Measurements from ENCODE around the gene FANK1. TPM values are rescaled to one million over a fixed set of nuclear protein-coding genes. Genes with fewer than 3 reads are reported as not detected.

Gene FANK1
- total RNA-seq, 1 donor from 2014 or later = 11.0 TPM

GRCh38 chr10:125976960-125977605 is 80.7 kb downstream of the FANK1 start:
- Mint-ChIP-seq H3K27ac (no peak overlapping the region), H3K4me1 (no peaks in the 10 kb centered on the region), H3K4me3 (no peak overlapping the region), H3K27me3 (ENCODE audit: low read depth) (no peaks in the 10 kb centered on the region), H3K9me3 (peaks cover 12% of the 10 kb centered on the region), H3K36me3 (no peaks in the 10 kb centered on the region)
- TF ChIP-seq CTCF (IDR thresholded peaks at IDR 0.05; ENCODE audit: unreplicated experiment) = no peak
- DNase-seq (ENCODE audit: low spot score in 2 of 2, unreplicated experiment in 2 of 2) = no peak

- H3K4me3 Mint-ChIP-seq = no peak overlapping the region
Measured at GRCh38 chr10:125979976-125980375, 83.6 kb downstream of the FANK1 start.

GRCh38 chr10:125980521-125981035 is 84.2 kb downstream of the FANK1 start:
- H3K9me3 Mint-ChIP-seq = peaks cover 7% of the 10 kb centered on the region
- no peak for DNase-seq (ENCODE audit: low spot score in 2 of 2, unreplicated experiment in 2 of 2)
- TF ChIP-seq CTCF (IDR thresholded peaks at IDR 0.05; ENCODE audit: unreplicated experiment) = no peak
- H3K4me3 Mint-ChIP-seq = no peak overlapping the region
- no peaks in the 10 kb centered on the region for H3K36me3 Mint-ChIP-seq
- H3K4me1 Mint-ChIP-seq = peaks cover 12% of the 10 kb centered on the region
- no peaks in the 10 kb centered on the region for H3K27me3 Mint-ChIP-seq (ENCODE audit: low read depth)
- no peak overlapping the region for H3K27ac Mint-ChIP-seq

More at GRCh38 chr10:125979976-125980375, 83.6 kb downstream of the FANK1 start:
- no peak for TF ChIP-seq CTCF (IDR thresholded peaks at IDR 0.05; ENCODE audit: unreplicated experiment)
- Mint-ChIP-seq H3K27ac (no peak overlapping the region), H3K36me3 (no peaks in the 10 kb centered on the region), H3K27me3 (ENCODE audit: low read depth) (no peaks in the 10 kb centered on the region), H3K9me3 (peaks cover 9% of the 10 kb centered on the region), H3K4me1 (peaks cover 12% of the 10 kb centered on the region)
- no peak for DNase-seq (ENCODE audit: low spot score in 2 of 2, unreplicated experiment in 2 of 2)

GRCh38 chr10:125982260-125982948 is 86.0 kb downstream of the FANK1 start:
- no peak overlapping the region for H3K27ac Mint-ChIP-seq
- H3K4me1 Mint-ChIP-seq = peaks cover 12% of the 10 kb centered on the region
- H3K27me3 Mint-ChIP-seq (ENCODE audit: low read depth) = no peaks in the 10 kb centered on the region
- H3K4me3 Mint-ChIP-seq = no peak overlapping the region
- DNase-seq (ENCODE audit: low spot score in 2 of 2, unreplicated experiment in 2 of 2) = no peak
- no peaks in the 10 kb centered on the region for H3K9me3 Mint-ChIP-seq
- no peaks in the 10 kb centered on the region for H3K36me3 Mint-ChIP-seq
- peak; percentile 81 for TF ChIP-seq CTCF (IDR thresholded peaks at IDR 0.05; ENCODE audit: unreplicated experiment)

- Mint-ChIP-seq H3K4me1 (peaks cover 12% of the 10 kb centered on the region), H3K9me3 (no peaks in the 10 kb centered on the region), H3K27me3 (ENCODE audit: low read depth) (no peaks in the 10 kb centered on the region), H3K36me3 (no peaks in the 10 kb centered on the region), H3K27ac (no peak overlapping the region), H3K4me3 (no peak overlapping the region)
- no peak for TF ChIP-seq CTCF (IDR thresholded peaks at IDR 0.05; ENCODE audit: unreplicated experiment)
- DNase-seq (ENCODE audit: low spot score in 2 of 2, unreplicated experiment in 2 of 2) = no peak
Measured at GRCh38 chr10:125983161-125983560, 86.8 kb downstream of the FANK1 start.

Measured in mesothelial cell of epicardium (in vitro differentiated cells).